T1000 (cell line): ENCODE results near the gene FSCN2.

Source experiments
- DNase-seq: peaks from one replicate; lab custom pipeline; 2025; ENCODE audit warnings: mixed read lengths; lab: John Stamatoyannopoulos, UW

Gene FSCN2

GRCh38 chr17:81542431-81543338 is 14.5 kb downstream of the FSCN2 start:
- no peak for DNase-seq

GRCh38 chr17:81543339-81543675 is 15.1 kb downstream of the FSCN2 start:
- no peak for DNase-seq

DNA sequence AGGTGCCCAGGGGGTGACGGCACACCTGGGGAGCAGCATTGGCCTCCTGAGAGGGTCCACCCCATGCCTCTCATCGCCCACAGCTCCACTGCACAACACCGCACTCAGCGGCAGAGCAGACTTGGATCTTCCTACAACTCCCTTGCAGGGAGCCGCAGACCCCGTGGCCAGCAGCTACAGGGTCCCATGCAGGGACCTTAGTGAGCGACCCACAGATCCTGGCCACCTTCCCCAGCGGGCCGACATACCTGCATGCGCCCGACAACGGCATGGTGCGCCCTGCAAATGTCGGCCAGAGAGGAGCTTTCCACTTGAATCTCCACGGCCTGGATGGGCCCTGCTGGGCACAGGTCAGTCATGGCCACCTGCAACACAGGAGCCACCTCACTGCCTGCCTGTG is 15.6 kb downstream of the FSCN2 start:
- DNase-seq, result no peak

- no peak for DNase-seq
Measured at GRCh38 chr17:81544281-81544974, 16.3 kb downstream of the FSCN2 start.

GRCh38 chr17:81545160-81545949 is 17.2 kb downstream of the FSCN2 start:
- DNase-seq, result no peak

DNA sequence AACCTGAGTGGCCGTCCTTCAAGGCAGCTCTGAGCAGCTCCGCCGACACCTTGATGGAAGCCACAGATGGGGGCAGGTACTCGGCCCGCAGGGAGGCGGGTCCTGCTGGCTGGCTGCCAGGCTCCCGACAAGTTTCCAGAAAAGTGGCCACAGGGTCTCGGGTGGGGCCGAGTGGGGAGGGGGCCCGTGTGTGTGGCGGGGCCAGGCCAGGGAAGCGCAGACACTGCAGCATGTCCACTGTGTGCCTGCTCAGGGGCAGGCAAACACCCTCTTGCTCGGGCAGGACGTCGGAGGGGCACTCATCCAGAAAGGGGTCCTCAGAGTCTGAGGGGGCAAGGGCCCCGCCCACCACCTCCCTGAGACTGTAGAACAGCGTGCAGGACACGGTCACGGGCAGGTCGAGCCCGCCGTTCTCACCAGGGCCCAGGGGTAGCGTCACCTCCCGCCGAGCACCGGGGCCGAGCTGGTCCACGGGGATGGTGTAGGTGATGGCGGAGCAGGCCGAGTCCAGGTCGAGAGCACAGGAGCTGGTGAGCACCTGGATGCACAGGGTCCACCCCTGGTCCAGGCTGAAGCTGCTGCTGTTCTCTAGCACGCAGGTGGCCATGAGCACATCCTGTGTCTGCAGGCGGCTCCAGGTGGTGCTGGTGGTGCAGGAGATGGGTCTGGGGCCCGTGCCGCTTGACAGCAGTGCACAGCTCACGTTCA is 18.9 kb downstream of the FSCN2 start:
- no peak for DNase-seq

DNA sequence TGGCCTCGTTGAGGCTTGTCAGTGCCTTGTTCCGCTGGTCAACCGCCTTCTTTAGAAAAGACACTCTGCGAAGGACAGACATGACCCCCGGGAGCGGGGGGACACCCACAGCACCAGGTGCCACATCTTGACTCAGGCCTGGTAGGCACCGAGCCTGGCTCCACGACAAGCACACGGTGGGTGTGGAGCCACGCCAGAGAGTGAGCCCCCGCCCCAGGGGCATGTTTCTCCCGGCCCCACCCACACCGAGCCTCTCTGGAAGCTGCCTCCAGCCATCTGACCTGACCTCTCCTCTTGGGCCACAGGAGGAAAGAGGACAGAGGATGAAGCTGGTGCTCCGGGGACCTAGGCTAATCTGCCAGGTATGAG is 19.4 kb downstream of the FSCN2 start:
- DNase-seq, result no peak

DNA sequence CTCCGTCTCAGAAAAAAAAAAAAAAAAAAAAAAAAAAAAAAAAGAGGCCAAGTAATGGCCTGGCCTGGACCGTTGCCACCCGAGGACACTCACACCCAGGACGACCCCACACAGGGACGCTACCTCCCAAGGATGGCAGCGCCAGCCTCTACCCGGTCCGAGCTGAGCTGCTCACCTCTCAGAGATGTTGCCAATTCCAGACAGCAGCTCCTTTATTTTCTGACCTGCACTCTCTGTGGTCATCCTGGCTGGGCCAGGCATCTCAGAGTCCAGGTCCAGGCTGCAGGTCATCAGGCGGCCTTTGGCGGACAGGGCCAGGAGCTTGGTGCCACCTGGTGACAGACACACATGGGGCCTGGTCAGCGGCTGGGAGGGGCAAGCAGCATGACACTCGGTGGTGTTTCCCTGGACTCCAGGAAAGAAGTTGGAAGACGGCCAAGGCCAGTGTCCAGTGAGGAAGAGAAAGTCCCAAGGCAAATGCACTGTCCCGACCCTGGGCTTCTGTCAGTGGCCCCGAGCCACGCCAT is 20.9 kb downstream of the FSCN2 start:
- DNase-seq, result no peak

DNA sequence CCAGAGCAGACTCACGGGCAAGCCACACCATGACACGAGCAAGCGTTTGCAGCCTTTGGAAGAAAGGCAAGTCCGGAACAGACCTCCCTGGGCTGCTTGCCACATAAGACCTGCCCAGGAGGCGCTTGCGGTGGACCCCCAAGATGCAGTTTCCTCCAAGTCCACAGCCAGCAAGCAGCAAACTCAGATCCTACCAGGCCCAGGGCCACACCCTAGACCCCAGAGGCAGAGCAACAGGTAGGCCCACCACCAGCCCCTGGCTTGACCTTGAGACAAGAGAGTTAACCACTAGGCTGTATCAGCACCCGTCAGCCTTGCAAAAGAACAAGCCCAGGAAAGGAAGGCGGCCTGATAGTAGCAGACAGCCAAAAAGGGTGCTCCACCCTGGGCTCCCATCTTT is 21.6 kb downstream of the FSCN2 start:
- no peak for DNase-seq

- no peak for DNase-seq
Measured at GRCh38 chr17:81550285-81550684, 22.1 kb downstream of the FSCN2 start.

DNA sequence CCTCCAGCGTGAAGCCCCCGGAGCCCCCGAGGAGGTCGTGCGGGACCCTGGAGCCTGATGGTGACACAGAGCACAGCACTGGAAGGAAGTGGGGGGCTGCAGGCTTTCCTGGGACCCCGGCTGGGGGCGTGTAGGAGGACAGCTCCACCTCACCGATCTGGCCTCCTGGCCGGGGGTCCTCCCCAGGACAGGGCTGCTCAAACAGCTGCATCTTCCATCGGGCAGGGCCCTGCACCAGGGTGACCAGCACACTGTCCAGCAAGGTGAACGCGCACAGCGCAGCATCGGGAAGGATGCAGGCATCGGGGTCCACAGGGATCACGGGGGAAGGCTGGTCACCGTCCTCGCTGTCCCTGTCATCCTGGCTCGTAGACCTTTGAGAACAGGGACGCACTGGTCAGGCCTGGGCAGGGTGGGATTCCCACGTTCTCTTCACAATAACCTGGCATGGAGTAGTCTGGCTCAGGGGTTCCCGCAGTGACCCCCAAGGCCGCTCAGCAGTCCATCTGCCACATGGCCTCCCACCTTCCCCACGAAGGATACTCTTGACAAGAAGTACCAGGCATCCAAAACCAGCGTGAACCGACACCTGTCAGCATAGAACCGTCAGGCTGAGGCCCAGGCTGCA is 22.8 kb downstream of the FSCN2 start:
- DNase-seq, result no peak

GRCh38 chr17:81551458-81552243 is 23.5 kb downstream of the FSCN2 start:
- DNase-seq, result no peak

- peak; percentile 74 for DNase-seq
Measured at GRCh38 chr17:81552244-81553017, 24.3 kb downstream of the FSCN2 start, which contains the start of gene FAAP100. Gene FAAP100 (minus strand): TSS chr17:81552353. CDS start chr17:81552330, 23 bp downstream.

DNA sequence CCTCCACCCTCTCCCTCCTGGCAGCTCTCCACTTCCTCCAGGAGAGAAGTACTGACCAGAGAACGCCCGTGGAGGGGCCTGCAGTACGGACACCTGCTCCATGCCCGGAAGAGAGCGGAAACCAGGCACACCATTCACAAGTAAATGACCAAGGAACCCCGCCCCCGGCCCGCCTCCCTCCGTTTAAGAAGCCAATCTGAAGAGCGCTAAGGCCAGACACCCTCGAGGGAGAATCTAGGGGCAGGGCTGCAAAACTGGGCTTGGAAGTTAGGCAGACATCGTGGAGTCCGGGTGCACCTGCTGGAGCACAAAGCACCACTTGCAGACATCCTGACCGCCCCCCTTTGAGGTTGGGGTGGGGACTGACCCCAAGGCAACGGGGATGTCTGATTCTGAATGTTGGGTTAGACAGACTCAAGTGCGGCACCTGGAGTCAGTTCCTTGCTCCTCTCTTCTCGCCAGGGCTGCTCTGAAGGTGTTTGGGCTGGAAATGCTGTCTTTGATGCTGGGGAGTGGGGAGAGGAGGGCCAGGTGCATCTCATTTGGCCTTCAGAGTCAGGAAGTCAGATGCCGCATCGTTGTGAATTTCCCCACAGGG is 24.9 kb downstream of the FSCN2 start:
- peak; percentile 56 for DNase-seq

- peak; percentile 85 for DNase-seq
Measured at GRCh38 chr17:81553616-81554181, 25.5 kb downstream of the FSCN2 start.

GRCh38 chr17:81556175-81556691 is 28.1 kb downstream of the FSCN2 start:
- no peak for DNase-seq

DNA sequence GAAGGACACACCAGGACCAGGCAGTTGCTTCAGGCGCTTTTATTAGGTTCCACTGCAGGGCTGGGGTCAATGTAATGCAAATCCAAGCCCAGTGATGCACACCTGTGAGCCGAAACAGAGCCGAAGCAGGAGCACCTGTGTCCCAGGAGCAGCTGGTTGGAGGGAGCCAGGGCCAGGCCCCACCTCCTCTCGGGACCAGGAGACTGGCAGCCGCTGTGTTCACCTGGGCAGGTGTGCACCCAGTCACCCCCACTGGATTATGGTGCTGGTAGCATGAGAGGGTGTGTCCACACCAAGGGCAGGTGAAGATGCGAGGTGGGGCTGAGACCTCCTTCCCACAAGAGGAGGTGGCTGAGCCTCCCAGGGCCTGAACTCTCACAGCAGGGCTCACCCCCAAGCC is 28.7 kb downstream of the FSCN2 start:
- no peak for DNase-seq

DNA sequence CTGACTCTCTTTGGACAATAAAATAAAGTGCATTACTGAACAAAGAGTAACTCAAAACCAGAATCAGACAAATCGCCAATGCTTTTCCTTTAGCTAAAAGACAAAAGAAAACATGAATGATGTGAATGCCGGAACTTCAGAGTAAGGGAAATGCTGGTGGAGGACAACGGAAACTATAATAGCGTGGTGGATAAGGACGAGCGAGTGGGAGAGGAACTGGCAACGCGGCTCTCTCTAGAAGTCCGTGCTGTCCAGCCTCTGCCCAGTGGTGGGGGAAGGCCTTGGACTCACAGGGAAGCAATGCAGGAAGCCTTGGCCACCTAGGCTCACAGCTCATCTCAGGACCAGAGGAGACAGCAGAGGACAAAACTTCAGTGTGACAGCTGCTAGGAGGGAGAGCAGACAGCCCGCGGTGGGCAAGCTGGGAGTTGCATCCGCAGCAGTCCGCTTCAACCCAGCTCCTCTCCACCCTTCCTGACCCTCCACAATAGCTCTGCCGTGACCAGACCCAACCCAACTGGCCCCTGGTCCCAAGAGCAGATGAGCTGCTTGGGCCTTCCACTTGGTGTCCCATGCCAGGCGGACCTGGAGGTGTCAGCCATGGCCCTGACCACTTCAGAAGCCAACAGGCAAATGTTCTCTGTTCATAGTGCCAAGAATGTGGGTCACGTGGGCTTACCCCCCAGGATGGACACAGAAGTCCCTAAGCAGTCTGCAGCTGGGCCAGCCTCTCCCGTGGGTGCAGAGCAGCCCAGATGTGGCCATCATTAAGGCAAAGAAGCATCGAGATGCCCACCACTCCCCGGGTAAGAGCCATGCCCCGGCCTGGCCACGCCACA is 29.3 kb downstream of the FSCN2 start:
- DNase-seq, result no peak
